Mesenchymal stem cell (in vitro differentiated cells and primary cell): Measurements from ENCODE around the gene LIPC.

Source experiments
- DNase-seq: peaks from one replicate; pipeline ENCODE4 v3.0.0-alpha.2; 2013
- H2AFZ ChIP-seq: one replicate; pipeline ENCODE4 v1.6.1; 2013; ENCODE audit warnings: low read depth, mild to moderate bottlenecking, control low read depth, inconsistent platforms, low read length, moderate library complexity
- H2AK5ac ChIP-seq: 2 replicates; pipeline ENCODE4 v1.6.1; 2013; ENCODE audit warnings: low read length, moderate library complexity, mild to moderate bottlenecking, inconsistent platforms; ENCODE audit not compliant: severe bottlenecking
- H2BK120ac ChIP-seq: one replicate; pipeline ENCODE4 v1.6.1; 2013; ENCODE audit warnings: low read depth, mild to moderate bottlenecking, inconsistent platforms, low read length, moderate library complexity
- H2BK12ac ChIP-seq, 2 experiments: one replicate each; pipeline ENCODE4 v1.6.1; 2013; ENCODE audit warnings: inconsistent platforms in 2 of 2, low read length in 2 of 2, mild to moderate bottlenecking in 2 of 2, moderate library complexity in 2 of 2, control low read depth in 1 of 2
- H2BK15ac ChIP-seq: one replicate; pipeline ENCODE4 v1.6.1; 2013; ENCODE audit warnings: mild to moderate bottlenecking, low read depth, inconsistent platforms; ENCODE audit not compliant: poor library complexity, severe bottlenecking
- H2BK5ac ChIP-seq: 2 replicates; pipeline ENCODE4 v1.6.1; 2013; ENCODE audit warnings: low read depth, mild to moderate bottlenecking, low read length, control low read depth, inconsistent platforms; ENCODE audit not compliant: poor library complexity, severe bottlenecking
- H3K14ac ChIP-seq, 2 experiments: one replicate each; pipeline ENCODE4 v1.6.1; 2013; ENCODE audit warnings: inconsistent platforms in 2 of 2, low read length in 2 of 2, control low read depth in 1 of 2, mild to moderate bottlenecking in 1 of 2, moderate library complexity in 1 of 2
- H3K18ac ChIP-seq, 2 experiments: one replicate each; pipeline ENCODE4 v1.6.1; 2013; ENCODE audit warnings: inconsistent platforms in 2 of 2, low read length in 2 of 2, control low read depth in 1 of 2, low read depth in 1 of 2, mild to moderate bottlenecking in 1 of 2
- H3K23ac ChIP-seq, 2 experiments: one replicate each; pipeline ENCODE4 v1.6.1; 2013; ENCODE audit warnings: inconsistent platforms in 2 of 2, low read length in 2 of 2, mild to moderate bottlenecking in 2 of 2, moderate library complexity in 2 of 2, control low read depth in 1 of 2
- H3K27ac ChIP-seq: 2 replicates; pipeline ENCODE4 v1.5.1; 2013; ENCODE audit warnings: mild to moderate bottlenecking, moderate library complexity, low read length, control low read depth, inconsistent platforms; ENCODE audit not compliant: poor library complexity, severe bottlenecking
- H3K27me3 ChIP-seq, 2 experiments: 2 replicates each; pipeline versions ENCODE4 v1.6.1 to v1.7.0; 2013; ENCODE audit warnings: low read length in 2 of 2, mild to moderate bottlenecking in 2 of 2, moderate library complexity in 2 of 2, control low read depth in 1 of 2, inconsistent platforms in 1 of 2; ENCODE audit not compliant: control insufficient read depth in 1 of 2, insufficient read depth in 1 of 2
- H3K36me3 ChIP-seq, 2 experiments: 2 replicates each; pipeline versions ENCODE4 v1.6.1 to v1.7.0; 2013; ENCODE audit warnings: low read length in 2 of 2, control low read depth in 1 of 2, inconsistent platforms in 1 of 2, low read depth in 1 of 2, mild to moderate bottlenecking in 1 of 2; ENCODE audit not compliant: insufficient read depth in 2 of 2, control insufficient read depth in 1 of 2
- H3K4ac ChIP-seq, 2 experiments: one replicate each; pipeline ENCODE4 v1.6.1; 2013; ENCODE audit warnings: inconsistent platforms in 2 of 2, low read length in 2 of 2, mild to moderate bottlenecking in 2 of 2, moderate library complexity in 2 of 2, control low read depth in 1 of 2, low read depth in 1 of 2
- H3K4me1 ChIP-seq: 2 replicates; pipeline ENCODE4 v1.6.1; 2013; ENCODE audit warnings: low read depth, low read length, control low read depth; ENCODE audit not compliant: control insufficient read depth, insufficient read depth
- H3K4me2 ChIP-seq: 2 replicates; pipeline ENCODE4 v1.6.1; 2013; ENCODE audit warnings: low read length, mild to moderate bottlenecking, inconsistent platforms; ENCODE audit not compliant: poor library complexity, severe bottlenecking
- H3K4me3 ChIP-seq, 2 experiments: 2 replicates each; pipeline versions ENCODE4 v1.5.1 to v1.7.0; 2013; ENCODE audit warnings: low read length in 2 of 2, mild to moderate bottlenecking in 2 of 2, control low read depth in 1 of 2, low read depth in 1 of 2; ENCODE audit not compliant: insufficient read depth in 1 of 2
- H3K79me1 ChIP-seq: replicated peaks from 2 replicates; pipeline ENCODE4 v1.6.1; 2013; ENCODE audit warnings: mild to moderate bottlenecking, control low read depth, low read length, inconsistent platforms; ENCODE audit not compliant: poor library complexity, severe bottlenecking
- H3K9ac ChIP-seq: 2 replicates; pipeline ENCODE4 v1.7.0; 2013; ENCODE audit warnings: mild to moderate bottlenecking, low read length, moderate library complexity
- H3K9me3 ChIP-seq: 2 replicates; pipeline ENCODE4 v1.7.0; 2013; ENCODE audit warnings: mild to moderate bottlenecking, low read length; ENCODE audit not compliant: control insufficient read depth
- H4K8ac ChIP-seq: one replicate; pipeline ENCODE4 v1.6.1; 2013; ENCODE audit warnings: inconsistent platforms, mild to moderate bottlenecking, low read length, moderate library complexity
- H4K91ac ChIP-seq: one replicate; pipeline ENCODE4 v1.6.1; 2013; ENCODE audit warnings: mild to moderate bottlenecking, low read length, inconsistent platforms
- WGBS: methylation state at CpG from one replicate; pipeline ENCODE4 v1.1.7; 2013; ENCODE audit warnings: mixed read lengths; 5-methylcytosine and 5-hydroxymethylcytosine counted together

Gene LIPC

GRCh38 chr15:58583171-58583908, 151.5 kb downstream of the LIPC start:
- 90% methylated on average over 1 of the region's 3 CpGs for WGBS
- Histone ChIP-seq H4K91ac (no peak overlapping the region), H3K18ac (no peak overlapping the region)

GRCh38 chr15:58584789-58585461, 153.1 kb downstream of the LIPC start:
- Histone ChIP-seq H3K4me1 (peaks cover 4% of the 10 kb centered on the region), H3K79me1 (no peaks in the 10 kb centered on the region), H3K4ac (no peak overlapping the region), H3K27me3 (no peaks in the 10 kb centered on the region), H3K4me2 (no peak overlapping the region), H3K4me3 (no peak overlapping the region), H3K36me3 (peaks cover 0 to 3% of the 10 kb centered on the region in 2 experiments), H3K14ac (no peak overlapping the region), H4K91ac (no peak overlapping the region), H3K9ac (no peak overlapping the region), H3K18ac (no peak overlapping the region), H3K27ac (no peak overlapping the region), H3K23ac (no peak overlapping the region), H2AK5ac (peak overlapping the region; percentile 10), H2BK15ac (no peak overlapping the region), H3K9me3 (peaks cover 12% of the 10 kb centered on the region), H2BK120ac (no peak overlapping the region), H2BK12ac (no peak overlapping the region), H2AFZ (no peak overlapping the region), H4K8ac (no peak overlapping the region), H2BK5ac (no peak overlapping the region)
- 82% methylated on average over 6 of the region's 6 CpGs for WGBS
- DNase-seq = no peak

More at GRCh38 chr15:58583171-58583908, 151.5 kb downstream of the LIPC start:
- no peak overlapping the region for H2AK5ac ChIP-seq
- H3K27ac ChIP-seq = no peak overlapping the region
- peaks cover 4% of the 10 kb centered on the region for H3K4me1 ChIP-seq
- H3K9ac ChIP-seq = no peak overlapping the region
- H3K79me1 ChIP-seq = no peaks in the 10 kb centered on the region
- no peak overlapping the region for H3K4me3 ChIP-seq
- no peak for DNase-seq
- no peaks in the 10 kb centered on the region for H3K36me3 ChIP-seq
- no peak overlapping the region for H4K8ac ChIP-seq
- no peak overlapping the region for H3K4me2 ChIP-seq
- no peak overlapping the region for H3K4ac ChIP-seq
- H2BK15ac ChIP-seq = no peak overlapping the region
- H3K27me3 ChIP-seq = no peaks in the 10 kb centered on the region
- no peak overlapping the region for H3K14ac ChIP-seq
- no peak overlapping the region for H3K23ac ChIP-seq
- no peak overlapping the region for H2BK5ac ChIP-seq
- no peak overlapping the region for H2BK120ac ChIP-seq
- peaks cover 12% of the 10 kb centered on the region for H3K9me3 ChIP-seq
- no peak overlapping the region for H2BK12ac ChIP-seq
- H2AFZ ChIP-seq = no peak overlapping the region

- H3K36me3 ChIP-seq = peaks cover 0 to 3% of the 10 kb centered on the region in 2 experiments
- 96% methylated on average over 5 of the region's 5 CpGs for WGBS
- no peak overlapping the region for H2BK12ac ChIP-seq
- no peak overlapping the region for H2AFZ ChIP-seq
- no peaks in the 10 kb centered on the region for H3K79me1 ChIP-seq
- H2BK15ac ChIP-seq = no peak overlapping the region
- no peak overlapping the region for H2AK5ac ChIP-seq
- H3K18ac ChIP-seq = no peak overlapping the region
- peaks cover 4% of the 10 kb centered on the region for H3K4me1 ChIP-seq
- no peak overlapping the region for H3K4ac ChIP-seq
- H3K27me3 ChIP-seq = no peaks in the 10 kb centered on the region
- no peak overlapping the region for H3K14ac ChIP-seq
- no peak overlapping the region for H3K23ac ChIP-seq
- H2BK120ac ChIP-seq = no peak overlapping the region
- H3K27ac ChIP-seq = no peak overlapping the region
- no peak overlapping the region for H3K9ac ChIP-seq
- H3K4me2 ChIP-seq = no peak overlapping the region
- no peak overlapping the region for H2BK5ac ChIP-seq
- peaks cover 12% of the 10 kb centered on the region for H3K9me3 ChIP-seq
- no peak overlapping the region for H4K91ac ChIP-seq
- H4K8ac ChIP-seq = no peak overlapping the region
- no peak for DNase-seq
- no peak overlapping the region for H3K4me3 ChIP-seq
These were observed 154.1 kb downstream of the LIPC start for GRCh38 chr15:58585693-58586443.

GRCh38 chr15:58587486-58587885, 155.7 kb downstream of the LIPC start:
- Histone ChIP-seq H3K14ac (no peak overlapping the region), H3K23ac (no peak overlapping the region), H3K27ac (no peak overlapping the region), H4K91ac (no peak overlapping the region), H3K27me3 (no peaks in the 10 kb centered on the region), H3K4me3 (no peak overlapping the region), H2AFZ (no peak overlapping the region), H3K9me3 (peaks cover 12% of the 10 kb centered on the region), H2BK15ac (no peak overlapping the region), H2AK5ac (no peak overlapping the region), H3K36me3 (peaks cover 3 to 8% of the 10 kb centered on the region in 2 experiments), H2BK12ac (no peak overlapping the region), H3K4me2 (no peak overlapping the region), H3K4me1 (peaks cover 4% of the 10 kb centered on the region), H3K4ac (no peak overlapping the region), H2BK5ac (no peak overlapping the region), H4K8ac (no peak overlapping the region), H3K9ac (no peak overlapping the region), H2BK120ac (no peak overlapping the region), H3K18ac (no peak overlapping the region), H3K79me1 (no peaks in the 10 kb centered on the region)
- DNase-seq = no peak
- 97% methylated on average over 3 of the region's 4 CpGs for WGBS
